Natural killer cell (primary cell): Measurements from ENCODE around the gene TTC39C. TPM values are rescaled to one million over a fixed set of nuclear protein-coding genes. Genes with fewer than 3 reads are reported as not detected.

ENCODE experiments used
- ATAC-seq, 3 donors: fragments of 150-1000 bp in 2 of 3; fragments of 200-7000 bp in 1 of 3; cut with Tn5 transposase; 1 replicate in 1 of 3; 2 replicates in 2 of 3; pipeline ENCODE4 v1.10.0; 2021; ENCODE audit warnings: mild to moderate bottlenecking in 2 of 3, moderate library complexity in 2 of 3
- DNase-seq, 2 donors: peaks; one replicate each; pipeline versions ENCODE4 v3.0.0 to v3.0.0-alpha.2; 2013 to 2021; ENCODE audit warnings: mixed read lengths in 1 of 2
- H3K27ac ChIP-seq: one replicate; pipeline ENCODE4 v1.5.1; 2013; ENCODE audit warnings: mild to moderate bottlenecking, low read length
- H3K27me3 ChIP-seq: one replicate; pipeline ENCODE4 v1.6.1; 2013; ENCODE audit warnings: low read length; ENCODE audit not compliant: control insufficient read depth, insufficient read depth
- H3K36me3 ChIP-seq: one replicate; pipeline ENCODE4 v1.6.1; 2013; ENCODE audit warnings: low read length; ENCODE audit not compliant: control insufficient read depth, insufficient read depth
- H3K4me1 ChIP-seq: one replicate; pipeline ENCODE4 v1.6.1; 2013; ENCODE audit warnings: low read length; ENCODE audit not compliant: control insufficient read depth, insufficient read depth
- H3K4me3 ChIP-seq: one replicate; pipeline ENCODE4 v1.5.1; 2013; ENCODE audit warnings: low read length
- H3K9me3 ChIP-seq: one replicate; pipeline ENCODE4 v1.6.1; 2013; ENCODE audit warnings: low read length; ENCODE audit not compliant: control insufficient read depth, insufficient read depth
- H3K27ac Mint-ChIP-seq, 2 donors: one replicate each; pipeline ENCODE4 v1.8.0; 2022; ENCODE audit warnings: mild to moderate bottlenecking in 2 of 2, mixed read lengths in 2 of 2, moderate library complexity in 1 of 2
- H3K27me3 Mint-ChIP-seq, 2 donors: one replicate each; pipeline ENCODE4 v1.8.0; 2022; ENCODE audit warnings: low read depth in 2 of 2, mixed read lengths in 2 of 2
- H3K36me3 Mint-ChIP-seq: one replicate; pipeline ENCODE4 v1.8.0; 2022; ENCODE audit warnings: mixed read lengths
- H3K4me1 Mint-ChIP-seq, 2 donors: one replicate each; pipeline ENCODE4 v1.8.0; 2022; ENCODE audit warnings: mixed read lengths in 2 of 2
- H3K4me3 Mint-ChIP-seq: one replicate; pipeline ENCODE4 v1.8.0; 2022; ENCODE audit warnings: mild to moderate bottlenecking, moderate library complexity, mixed read lengths
- H3K9me3 Mint-ChIP-seq, 2 donors: one replicate each; pipeline ENCODE4 v1.8.0; 2022; ENCODE audit warnings: mixed read lengths in 2 of 2
- CTCF ChIP-seq: fragments of 200-600 bp; IDR thresholded peaks from one replicate; pipeline ENCODE4 v1.8.0; 2022; ENCODE audit warnings: antibody characterized with exemption
- WGBS: methylation state at CpG from one replicate; pipeline ENCODE4 v1.1.7; 2013; ENCODE audit warnings: missing lambda C conversion rate; ENCODE audit not compliant: insufficient coverage; 5-methylcytosine and 5-hydroxymethylcytosine counted together
- intact Hi-C: fragments of 100-400 bp; cut with micrococcal nuclease; formaldehyde crosslinking; loops from one replicate; pipeline ENCODE4 v1.14.2; 2022
- total RNA-seq, 4 donors: library from RNA; stranded (reverse); fragments of 120-200 nt in 1 of 4; gene quantifications; one replicate each; pipeline versions ENCODE4 v1.2.3 to v1.2.4, GENCODE V29; 2013 to 2022

Gene TTC39C
- total RNA-seq, 3 donors from 2014 or later (not counting 1 experiment from before 2014, with no cell fraction given) = 39.0 to 61.5 (median 44.3) TPM

GRCh38 chr18:24068945-24069693 lies 54.6 kb downstream of the TTC39C start:
- TF ChIP-seq CTCF = no peak
- Histone ChIP-seq H3K36me3 (peaks cover 39% of the 10 kb centered on the region), H3K4me3 (no peak overlapping the region), H3K27me3 (no peaks in the 10 kb centered on the region), H3K27ac (no peak overlapping the region), H3K4me1 (peaks cover 4% of the 10 kb centered on the region), H3K9me3 (no peaks in the 10 kb centered on the region)
- Mint-ChIP-seq H3K27ac (no peak overlapping the region), H3K36me3 (peaks cover 5% of the 10 kb centered on the region), H3K4me3 (no peak overlapping the region), H3K4me1 (peaks cover 30 to 34% of the 10 kb centered on the region in 2 donors), H3K9me3 (no peaks in the 10 kb centered on the region), H3K27me3 (no peaks in the 10 kb centered on the region)
- 81% methylated on average over 7 of the region's 7 CpGs for WGBS
- DNase-seq = no peak
- ATAC-seq = no peak
- intact Hi-C loops = no loop called here

- H3K27me3 Mint-ChIP-seq = no peaks in the 10 kb centered on the region
- no peaks in the 10 kb centered on the region for H3K27me3 ChIP-seq
- no peak for DNase-seq
- H3K4me1 Mint-ChIP-seq = peaks cover 16 to 20% of the 10 kb centered on the region in 2 donors
- H3K9me3 ChIP-seq = no peaks in the 10 kb centered on the region
- ATAC-seq = no peak
- no peaks in the 10 kb centered on the region for H3K9me3 Mint-ChIP-seq
- H3K4me3 ChIP-seq = no peak overlapping the region
- no peak overlapping the region for H3K4me3 Mint-ChIP-seq
- H3K36me3 ChIP-seq = peaks cover 43% of the 10 kb centered on the region
- intact Hi-C loops = no loop called here
- H3K36me3 Mint-ChIP-seq = peaks cover 10% of the 10 kb centered on the region
- no peak for TF ChIP-seq CTCF
- no peak overlapping the region for H3K27ac ChIP-seq
- H3K27ac Mint-ChIP-seq = no peak overlapping the region
- 89% methylated on average over 8 of the region's 9 CpGs for WGBS
- peaks cover 8% of the 10 kb centered on the region for H3K4me1 ChIP-seq
Observed at GRCh38 chr18:24071029-24071428, 56.5 kb downstream of the TTC39C start.

- Mint-ChIP-seq H3K27ac (no peak overlapping the region), H3K9me3 (no peaks in the 10 kb centered on the region), H3K36me3 (peaks cover 10% of the 10 kb centered on the region), H3K4me1 (peaks cover 17 to 21% of the 10 kb centered on the region in 2 donors), H3K27me3 (no peaks in the 10 kb centered on the region), H3K4me3 (no peak overlapping the region)
- TF ChIP-seq CTCF = no peak
- DNase-seq (no peak), ATAC-seq (no peak)
- Histone ChIP-seq H3K36me3 (peaks cover 37% of the 10 kb centered on the region), H3K27me3 (no peaks in the 10 kb centered on the region), H3K4me1 (peaks cover 13% of the 10 kb centered on the region), H3K9me3 (no peaks in the 10 kb centered on the region), H3K4me3 (no peak overlapping the region), H3K27ac (no peak overlapping the region)
- intact Hi-C loops = no loop called here
Observed at GRCh38 chr18:24071779-24072178, 57.2 kb downstream of the TTC39C start.

GRCh38 chr18:24072743-24073142 lies 58.2 kb downstream of the TTC39C start:
- intact Hi-C loops = no loop called here
- peaks cover 22 to 23% of the 10 kb centered on the region in 2 donors for H3K4me1 Mint-ChIP-seq

More at GRCh38 chr18:24072743-24073142, 58.2 kb downstream of the TTC39C start:
- no peak for TF ChIP-seq CTCF
- H3K9me3 Mint-ChIP-seq = no peaks in the 10 kb centered on the region
- Histone ChIP-seq H3K27me3 (no peaks in the 10 kb centered on the region), H3K36me3 (peaks cover 27% of the 10 kb centered on the region), H3K4me3 (no peak overlapping the region), H3K9me3 (no peaks in the 10 kb centered on the region), H3K27ac (no peak overlapping the region), H3K4me1 (peaks cover 13% of the 10 kb centered on the region)
- no peak overlapping the region for H3K27ac Mint-ChIP-seq
- DNase-seq (no peak), ATAC-seq (no peak)
- no peak overlapping the region for H3K4me3 Mint-ChIP-seq
- H3K27me3 Mint-ChIP-seq = no peaks in the 10 kb centered on the region
- 96% methylated on average over 1 of the region's 1 CpG for WGBS
- H3K36me3 Mint-ChIP-seq = peaks cover 10% of the 10 kb centered on the region
